ENCODE results near the gene BNC1.

- TF ChIP-seq CTCF (IDR thresholded peaks at IDR 0.05) (no peak), POLR2A (IDR thresholded peaks at IDR 0.05) (no peak)
These were observed 54.2 kb downstream of the BNC1 start for GRCh38 chr15:83230242-83230641.
